Adrenal gland (tissue), 12 donors: ENCODE results near the gene STAP1. TPM values are rescaled to one million over a fixed set of nuclear protein-coding genes. Genes with fewer than 3 reads are reported as not detected.

Source experiments
- DNase-seq, 7 donors: peaks; one replicate each; pipeline ENCODE4 v3.0.0-alpha.2; 2019 to 2020
- H3K27ac ChIP-seq, 5 donors: fragments of 200-600 bp; sonication (generic) in 4 of 5; 1 replicate in 3 of 5; 2 replicates in 2 of 5; pipeline versions ENCODE4 v1.5.1 to v1.8.0; 2016 to 2020; ENCODE audit warnings: mild to moderate bottlenecking in 1 of 5
- H3K27me3 ChIP-seq: fragments of 200-600 bp; 2 replicates; pipeline ENCODE4 v1.8.0; 2021
- H3K36me3 ChIP-seq, 2 donors: fragments of 200-600 bp; replicated peaks in 1 of 2; 1 replicate in 1 of 2; 2 replicates in 1 of 2; pipeline versions ENCODE4 v1.5.1 to v1.8.0; 2018 to 2022
- H3K4me1 ChIP-seq, 2 donors: fragments of 200-600 bp; replicated peaks in 1 of 2; 1 replicate in 1 of 2; 2 replicates in 1 of 2; pipeline versions ENCODE4 v1.5.1 to v1.8.0; 2018 to 2021
- H3K4me3 ChIP-seq, 4 donors: fragments of 200-600 bp; sonication (generic) in 3 of 4; one replicate each; pipeline ENCODE4 v1.5.1; 2016 to 2018
- H3K9me3 ChIP-seq, 3 donors: fragments of 200-600 bp; sonication (generic) in 1 of 3; replicated peaks in 1 of 3; 1 replicate in 2 of 3; 2 replicates in 1 of 3; pipeline versions ENCODE4 v1.5.1 to v1.8.0; 2016 to 2021
- POLR2A ChIP-seq, 2 donors: fragments of 450-650 bp; IDR thresholded peaks; one replicate each; pipeline ENCODE4 v1.6.1; 2017; ENCODE audit warnings: antibody characterized with exemption in 2 of 2, mild to moderate bottlenecking in 2 of 2, moderate library complexity in 1 of 2
- WGBS, 4 donors: extraction: QIAGEN DNeasy Blood & Tissue Kit in 2 of 4; methylation state at CpG; one replicate each; pipeline versions ENCODE4 v1.1.5 to v1.1.7; 2013 to 2017; 5-methylcytosine and 5-hydroxymethylcytosine counted together
- intact Hi-C, 2 donors: fragments of 100-400 bp; cut with DNase I; formaldehyde crosslinking; loops; one replicate each; pipeline versions ENCODE4 v1.14.1 to v1.15.0; 2022 to 2023
- polyA plus RNA-seq, 3 donors: library from polyadenylated mRNA; stranded (reverse); fragments of 200-250 nt in 2 of 3; fragments of 350-450 nt in 1 of 3; fragmentation: Illumina TruSeq in 1 of 3; extraction: RNeasy Lipid Tissue Mini Kit (QIAGEN cat#74804) in 1 of 3; gene quantifications; one replicate each; pipeline ENCODE4 v1.2.3, GENCODE V29; 2013 to 2014
- total RNA-seq, 9 donors: library from RNA; depleted of rRNA in 4 of 9; stranded (reverse); fragments of >200 nt in 4 of 9; fragments of 120-200 nt in 1 of 9; fragmentation: NEBNext Ultra II Directional in 1 of 9; extraction: Animal tissue kit (Norgen Biotek cat#: 25700) in 1 of 9; gene quantifications; one replicate each; pipeline versions ENCODE4 v1.1.0 to v1.2.4, GENCODE V29; 2013 to 2023
- TF ChIP-seq, protein P1 (sequence below), 6 experiments: fragments of 450-650 bp in 4 of 6; fragments of 200-600 bp in 2 of 6; sonication (generic) in 1 of 6; IDR thresholded peaks; 1 replicate in 5 of 6; 2 replicates in 1 of 6; pipeline versions ENCODE4 v1.5.1 to v1.8.0; 2016 to 2021; ENCODE audit warnings: antibody characterized with exemption in 6 of 6, mild to moderate bottlenecking in 2 of 6, moderate library complexity in 1 of 6
- donor health status: healthy with polysubstance abuse.
- donor health status: Bipolar disorder and iron deficiency.
- donor health status: DM: yes; HTN: yes; CAD: no.
- donor health status: DM: no; HTN: no; CAD: no.
- donor health status: DM: no; HTN: no; CAD: no.
- donor health status: DM: yes; HTN: yes; CAD: no.

Gene STAP1
- total and polyA plus RNA-seq, 12 donors = 0.10 to 0.13 TPM; not detected in 10

DNA sequence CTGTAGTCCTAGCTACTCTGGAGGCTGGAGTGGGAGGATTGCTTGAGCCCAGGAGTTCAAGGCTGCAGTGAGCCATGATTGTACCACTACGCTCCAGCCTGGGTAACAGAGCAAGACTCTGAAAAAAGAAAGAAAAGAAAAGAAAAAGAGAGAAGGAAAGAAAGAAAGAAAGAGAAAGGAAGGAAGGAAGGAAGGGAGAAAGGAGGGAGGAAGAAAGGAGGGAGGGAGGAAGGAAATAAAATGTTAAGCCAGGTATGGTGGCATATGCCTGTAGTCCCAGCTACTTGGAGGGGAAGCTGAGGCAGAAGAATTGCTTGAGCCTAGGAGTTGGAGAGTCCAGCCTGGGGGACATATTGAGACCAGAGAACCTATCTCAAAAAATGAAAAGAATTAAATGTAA is 12.0 kb downstream of the STAP1 start:
- Histone ChIP-seq H3K9me3 (peaks cover 0 to 4% (median 0%) of the 10 kb centered on the region in 3 donors), H3K27me3 (no peaks in the 10 kb centered on the region), H3K4me3 (no peak overlapping the region), H3K36me3 (no peaks in the 10 kb centered on the region), H3K27ac (no peak overlapping the region), H3K4me1 (no peaks in the 10 kb centered on the region)
- TF ChIP-seq POLR2A (IDR thresholded peaks at IDR 0.05) = no peak
- TF ChIP-seq, protein P1, sequence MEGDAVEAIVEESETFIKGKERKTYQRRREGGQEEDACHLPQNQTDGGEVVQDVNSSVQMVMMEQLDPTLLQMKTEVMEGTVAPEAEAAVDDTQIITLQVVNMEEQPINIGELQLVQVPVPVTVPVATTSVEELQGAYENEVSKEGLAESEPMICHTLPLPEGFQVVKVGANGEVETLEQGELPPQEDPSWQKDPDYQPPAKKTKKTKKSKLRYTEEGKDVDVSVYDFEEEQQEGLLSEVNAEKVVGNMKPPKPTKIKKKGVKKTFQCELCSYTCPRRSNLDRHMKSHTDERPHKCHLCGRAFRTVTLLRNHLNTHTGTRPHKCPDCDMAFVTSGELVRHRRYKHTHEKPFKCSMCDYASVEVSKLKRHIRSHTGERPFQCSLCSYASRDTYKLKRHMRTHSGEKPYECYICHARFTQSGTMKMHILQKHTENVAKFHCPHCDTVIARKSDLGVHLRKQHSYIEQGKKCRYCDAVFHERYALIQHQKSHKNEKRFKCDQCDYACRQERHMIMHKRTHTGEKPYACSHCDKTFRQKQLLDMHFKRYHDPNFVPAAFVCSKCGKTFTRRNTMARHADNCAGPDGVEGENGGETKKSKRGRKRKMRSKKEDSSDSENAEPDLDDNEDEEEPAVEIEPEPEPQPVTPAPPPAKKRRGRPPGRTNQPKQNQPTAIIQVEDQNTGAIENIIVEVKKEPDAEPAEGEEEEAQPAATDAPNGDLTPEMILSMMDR (IDR thresholded peaks at IDR 0.05) = no peak
- intact Hi-C loops = no loop called here
- WGBS, 4 donors = 95 to 100% (median 97%) methylated on average over 1 of the region's 1 CpG
- DNase-seq = no peak

DNA sequence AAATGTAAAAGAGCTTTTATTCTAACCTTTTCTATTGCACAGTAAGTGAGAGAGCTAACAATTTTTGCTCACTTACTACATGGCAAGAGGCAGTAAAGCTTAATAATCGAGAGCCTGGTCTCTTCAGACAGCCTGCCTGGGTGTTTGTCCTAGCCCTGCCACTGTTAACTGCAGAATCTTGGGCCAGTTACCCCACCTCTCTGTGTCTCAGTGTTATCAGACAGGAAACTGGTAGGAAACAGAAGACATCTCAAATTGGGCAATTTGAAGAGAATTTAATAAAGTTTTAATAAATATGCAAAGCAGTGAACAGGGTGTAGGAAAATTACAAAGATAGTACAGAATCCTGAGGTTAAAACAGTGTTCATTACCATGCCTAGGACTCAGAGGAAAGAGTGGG is 13.4 kb downstream of the STAP1 start:
- Histone ChIP-seq H3K36me3 (no peaks in the 10 kb centered on the region), H3K4me3 (no peak overlapping the region), H3K27me3 (no peaks in the 10 kb centered on the region), H3K27ac (no peak overlapping the region), H3K9me3 (peaks cover 0 to 4% (median 0%) of the 10 kb centered on the region in 3 donors), H3K4me1 (no peaks in the 10 kb centered on the region)
- DNase-seq = no peak
- TF ChIP-seq, protein P1 (IDR thresholded peaks at IDR 0.05) = no peak
- TF ChIP-seq POLR2A (IDR thresholded peaks at IDR 0.05) = no peak
- 29 to 39% (median 32%) methylated on average over 1 of the region's 1 CpG for WGBS, 4 donors
- intact Hi-C loops = no loop called here

DNA sequence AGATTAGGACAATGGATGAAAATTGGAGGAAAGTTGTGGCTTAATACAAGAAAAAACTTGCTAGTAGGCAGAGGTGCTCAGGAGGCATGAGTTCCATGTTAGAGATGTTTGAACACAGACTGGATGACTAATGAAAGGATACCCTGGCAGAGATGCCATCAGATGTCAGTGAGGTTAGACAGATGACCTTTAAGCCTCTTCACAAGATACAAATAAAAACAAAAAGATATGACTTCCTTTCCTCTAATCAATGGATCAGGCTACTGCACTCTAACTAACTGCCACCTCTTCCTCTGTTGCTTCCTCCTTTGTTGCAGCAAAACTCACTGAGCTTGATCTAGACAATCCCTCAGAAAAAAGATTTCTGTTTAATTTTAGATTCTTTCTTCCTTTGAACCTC is 14.7 kb downstream of the STAP1 start:
- Histone ChIP-seq H3K4me1 (no peaks in the 10 kb centered on the region), H3K4me3 (no peak overlapping the region), H3K36me3 (no peaks in the 10 kb centered on the region), H3K9me3 (peaks cover 0 to 4% (median 0%) of the 10 kb centered on the region in 3 donors), H3K27ac (no peak overlapping the region), H3K27me3 (no peaks in the 10 kb centered on the region)
- DNase-seq = no peak
- intact Hi-C loops = no loop called here
- no peak for TF ChIP-seq POLR2A (IDR thresholded peaks at IDR 0.05)
- TF ChIP-seq, protein P1 (IDR thresholded peaks at IDR 0.05) = no peak

DNA sequence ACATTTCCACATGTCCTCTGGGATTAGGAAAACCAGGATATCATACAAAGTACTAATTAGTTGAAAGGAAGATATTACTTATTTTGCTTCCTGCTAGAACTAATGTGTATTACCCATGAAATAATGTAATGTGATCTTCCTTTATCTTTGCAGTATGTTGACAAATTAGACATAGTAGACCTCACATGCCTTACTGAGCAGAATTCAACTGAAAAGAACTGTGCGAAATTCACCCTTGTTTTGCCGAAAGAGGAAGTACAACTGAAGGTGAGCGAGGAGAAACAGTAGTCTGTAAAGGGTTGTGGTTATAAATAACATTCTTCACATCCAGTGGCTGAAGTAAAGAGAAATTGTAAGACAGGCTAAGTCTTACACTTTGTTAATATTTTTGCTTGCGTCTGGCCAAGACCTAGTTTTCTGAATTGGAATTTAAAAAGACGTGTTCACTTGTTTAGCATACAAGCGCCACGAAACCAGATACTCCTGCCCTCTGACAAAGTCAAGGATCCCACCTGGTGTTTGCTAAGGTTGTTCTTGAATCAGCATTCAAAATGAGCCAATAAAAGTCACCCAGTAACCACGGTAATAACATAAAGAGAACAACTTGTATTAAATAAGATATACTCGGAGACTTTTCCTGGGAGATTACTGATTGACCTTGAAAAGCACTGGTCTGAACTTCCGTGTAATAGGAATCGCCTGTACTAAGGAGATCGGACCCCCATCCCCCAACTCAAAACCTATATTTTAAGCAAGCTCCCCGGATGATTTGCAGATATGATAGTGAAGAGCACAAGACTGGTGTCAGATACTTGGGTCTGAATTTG is 16.9 kb downstream of the STAP1 start:
- Histone ChIP-seq H3K27me3 (no peaks in the 10 kb centered on the region), H3K27ac (no peak overlapping the region), H3K4me3 (no peak overlapping the region), H3K9me3 (peaks cover 0 to 4% (median 0%) of the 10 kb centered on the region in 3 donors), H3K4me1 (no peaks in the 10 kb centered on the region), H3K36me3 (no peaks in the 10 kb centered on the region)
- intact Hi-C loops = no loop called here
- DNase-seq = no peak
- 59 to 74% (median 66%) methylated on average over 13 of the region's 13 CpGs for WGBS, 4 donors
- TF ChIP-seq, protein P1 (IDR thresholded peaks at IDR 0.05) = no peak
- no peak for TF ChIP-seq POLR2A (IDR thresholded peaks at IDR 0.05)
